ENCODE results near the gene S100PBP. TPM values are rescaled to one million over a fixed set of nuclear protein-coding genes. Genes with fewer than 3 reads are reported as not detected.

Gene S100PBP
- total RNA-seq, 1 experiment from 2014 or later: 50.1 TPM

- Histone ChIP-seq H3K79me1 (ENCODE audit: insufficient read depth, low read depth, low read length, poor library complexity, severe bottlenecking) (no peaks in the 10 kb centered on the region), H2BK120ac (ENCODE audit: low read depth, low read length, poor library complexity, severe bottlenecking) (no peak overlapping the region), H3K4me1 (ENCODE audit: insufficient read depth, low read length) (0 out of 2 replicates have a peak, but pooled peaks cover 2% of the 10 kb centered on the region), H3K9ac (ENCODE audit: extremely low read depth, insufficient read length, low read length) (no peak overlapping the region), H4K5ac (ENCODE audit: insufficient read length, low read depth, low read length) (no peak overlapping the region), H3T11ph (ENCODE audit: low read length) (no peak overlapping the region), H2BK5ac (ENCODE audit: insufficient read length, low read length) (no peak overlapping the region), H3K23ac (ENCODE audit: insufficient read length, low read depth, low read length) (no peak overlapping the region), H3K56ac (ENCODE audit: insufficient read length, low read depth, low read length) (no peak overlapping the region), H2BK12ac (ENCODE audit: insufficient read length, low read depth, low read length) (no peak overlapping the region), H2BK15ac (ENCODE audit: low read depth, low read length) (no peak overlapping the region), H4K91ac (ENCODE audit: insufficient read length, low read depth, low read length) (no peak overlapping the region), H2AK5ac (ENCODE audit: insufficient read length, low read length) (no peak overlapping the region), H3K9me3 (ENCODE audit: control insufficient read depth, low read depth, low read length) (no peaks in the 10 kb centered on the region), H3K79me2 (ENCODE audit: insufficient read depth, low read length) (no peaks in the 10 kb centered on the region), H2AFZ (ENCODE audit: low read length) (no peak overlapping the region), H3K4ac (ENCODE audit: low read depth, low read length) (no peak overlapping the region), H3K14ac (ENCODE audit: insufficient read depth, low read length) (no peak overlapping the region), H3K27ac (ENCODE audit: insufficient read length, low read depth, low read length) (no peak overlapping the region), H3K27me3 (ENCODE audit: insufficient read depth, low read length) (peaks cover 21% of the 10 kb centered on the region; the same call in 1 of the 2 replicates), H3K4me2 (ENCODE audit: insufficient read depth, insufficient read length, low read length) (no peak overlapping the region), H4K20me1 (ENCODE audit: control insufficient read depth, insufficient read depth, insufficient read length) (no peaks in the 10 kb centered on the region), H2BK20ac (ENCODE audit: low read depth, low read length, poor library complexity, severe bottlenecking) (no peak overlapping the region), H4K8ac (replicated peaks; ENCODE audit: insufficient read length, low read depth, low read length) (no peak overlapping the region), H3K23me2 (ENCODE audit: insufficient read length, low read depth, low read length, poor library complexity, severe bottlenecking) (peaks cover 4% of the 10 kb centered on the region), H3K18ac (ENCODE audit: insufficient read length, low read depth, low read length) (no peak overlapping the region)
- no peak overlapping the region for H3K27ac Mint-ChIP-seq
- no peak overlapping the region; a peak in 1 of 5 replicates for H3K4me3 Mint-ChIP-seq
- WGBS (ENCODE audit: extremely low coverage, insufficient read length, low lambda C conversion rate): no CpG with 5 or more reads among the region's 13 CpGs
- DNase-seq: no peak
- H3K9me3 Mint-ChIP-seq: no peaks in the 10 kb centered on the region
- TF ChIP-seq CTCF (conservative IDR thresholded peaks at IDR 0.05): no peak
- peaks cover 37% of the 10 kb centered on the region for H3K27me3 Mint-ChIP-seq (ENCODE audit: low read depth)
- peaks cover 27 to 33% of the 10 kb centered on the region in 2 experiments for H3K4me1 Mint-ChIP-seq
- H3K36me3 Mint-ChIP-seq (ENCODE audit: insufficient read depth in 1 of 3, low read depth in 3 of 3): peaks cover 0 to 16% (median 9%) of the 10 kb centered on the region in 3 experiments
Observed at GRCh38 chr1:32868085-32868484, 50.6 kb downstream of the S100PBP start.
